Suprapubic skin (tissue), 4 donors: ENCODE measurements around the gene CNR2.

Experiments
- CTCF ChIP-seq, 2 donors: fragments of 200-600 bp in 1 of 2; fragments of 450-650 bp in 1 of 2; sonication (generic) in 1 of 2; IDR thresholded peaks; one replicate each; pipeline ENCODE4 v1.5.1; 2016 to 2019; ENCODE audit warnings: antibody characterized with exemption in 2 of 2, mild to moderate bottlenecking in 1 of 2, moderate library complexity in 1 of 2
- EP300 ChIP-seq: sonication (generic); formaldehyde crosslinking; IDR thresholded peaks from one replicate; pipeline ENCODE4 v1.6.1; 2017; ENCODE audit warnings: antibody characterized with exemption
- POLR2A ChIP-seq, 2 donors: fragments of 450-650 bp; IDR thresholded peaks; one replicate each; pipeline ENCODE4 v1.6.1; 2017; ENCODE audit warnings: antibody characterized with exemption in 2 of 2, mild to moderate bottlenecking in 2 of 2, moderate library complexity in 2 of 2
- POLR2AphosphoS5 ChIP-seq, 3 donors: sonication (generic); formaldehyde crosslinking; IDR thresholded peaks; one replicate each; pipeline ENCODE4 v1.6.1; 2017; ENCODE audit warnings: antibody characterized with exemption in 3 of 3

- TF ChIP-seq POLR2AphosphoS5 (IDR thresholded peaks at IDR 0.05), result no peak
- no peak for TF ChIP-seq CTCF (IDR thresholded peaks at IDR 0.05)
- no peak for TF ChIP-seq POLR2A (IDR thresholded peaks at IDR 0.05)
- no peak for TF ChIP-seq EP300
Measured at GRCh38 chr1:23872421-23872820, 40.7 kb downstream of the CNR2 start.
